ELR (cell line): Measurements from ENCODE around the gene GAS2.

Source experiments
- DNase-seq: peaks from one replicate; pipeline ENCODE4 v3.0.0-alpha.2; 2015; ENCODE audit warnings: low read depth

The GAS2 gene

GRCh38 chr11:22787551-22788162 lies 121.2 kb downstream of the GAS2 start:
- DNase-seq: peak; percentile 60

DNA sequence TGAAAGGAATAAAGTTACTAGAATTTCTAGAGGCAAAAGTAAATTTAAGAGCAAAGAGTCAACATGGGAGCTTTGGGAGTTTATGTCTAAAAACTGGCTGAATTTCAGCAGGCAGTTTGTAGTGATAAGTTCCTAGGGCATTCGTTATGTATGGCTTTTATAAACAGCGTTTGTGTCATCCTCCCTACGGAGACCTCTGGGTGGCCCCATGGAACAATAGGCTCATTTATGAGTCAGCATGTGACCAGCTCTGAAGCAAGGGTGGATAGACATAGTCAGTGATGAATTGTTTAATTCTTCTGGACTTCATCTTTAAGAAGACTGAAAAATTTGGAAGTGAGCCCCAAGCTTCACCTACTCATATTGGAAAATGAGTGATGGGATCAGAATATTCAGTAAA lies 126.1 kb downstream of the GAS2 start:
- peak; percentile 94 for DNase-seq

GRCh38 chr11:22795914-22796313 lies 129.5 kb downstream of the GAS2 start:
- peak; percentile 56 for DNase-seq

GRCh38 chr11:22797047-22797446 lies 130.6 kb downstream of the GAS2 start:
- DNase-seq: no peak

DNA sequence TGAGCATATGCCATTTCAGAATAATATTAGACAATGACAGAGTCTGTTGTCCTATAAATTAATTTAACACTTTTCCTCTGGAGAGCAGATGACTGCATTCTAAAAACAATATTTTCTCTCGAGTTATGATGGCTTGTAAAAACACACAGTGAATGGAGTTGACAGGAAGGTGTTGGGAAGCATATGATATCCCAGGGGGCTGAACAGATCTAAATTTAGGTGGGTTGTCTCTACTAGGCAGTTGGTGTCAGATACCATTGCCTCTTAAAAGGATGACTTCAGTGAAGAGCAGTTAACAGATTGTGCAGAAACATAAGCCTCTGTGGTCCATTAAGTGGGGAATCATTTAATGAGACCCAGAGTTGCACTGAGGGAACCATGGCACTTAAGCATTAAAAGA lies 132.5 kb downstream of the GAS2 start:
- DNase-seq: no peak

GRCh38 chr11:22800482-22800881 lies 134.1 kb downstream of the GAS2 start:
- no peak for DNase-seq

DNA sequence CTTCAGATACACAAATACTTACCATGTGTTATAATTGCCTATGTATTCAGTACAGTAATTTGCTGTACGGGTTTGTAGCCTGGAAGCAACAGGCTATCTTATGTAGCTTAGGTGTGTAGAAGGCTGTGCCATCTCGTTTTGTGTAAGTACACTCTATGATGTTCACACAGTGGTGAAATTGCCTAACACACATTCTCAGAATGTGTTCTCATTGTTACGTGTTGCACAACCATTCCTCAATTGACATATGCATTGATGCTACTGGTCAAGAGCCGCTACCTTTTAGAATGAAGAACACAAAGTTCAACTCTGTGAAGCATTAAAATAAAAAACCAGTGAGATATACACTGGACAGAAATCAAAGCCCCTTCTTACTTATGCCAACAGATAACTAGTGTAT lies 136.4 kb downstream of the GAS2 start:
- no peak for DNase-seq

GRCh38 chr11:22807391-22807790 lies 141.0 kb downstream of the GAS2 start:
- no peak for DNase-seq

DNA sequence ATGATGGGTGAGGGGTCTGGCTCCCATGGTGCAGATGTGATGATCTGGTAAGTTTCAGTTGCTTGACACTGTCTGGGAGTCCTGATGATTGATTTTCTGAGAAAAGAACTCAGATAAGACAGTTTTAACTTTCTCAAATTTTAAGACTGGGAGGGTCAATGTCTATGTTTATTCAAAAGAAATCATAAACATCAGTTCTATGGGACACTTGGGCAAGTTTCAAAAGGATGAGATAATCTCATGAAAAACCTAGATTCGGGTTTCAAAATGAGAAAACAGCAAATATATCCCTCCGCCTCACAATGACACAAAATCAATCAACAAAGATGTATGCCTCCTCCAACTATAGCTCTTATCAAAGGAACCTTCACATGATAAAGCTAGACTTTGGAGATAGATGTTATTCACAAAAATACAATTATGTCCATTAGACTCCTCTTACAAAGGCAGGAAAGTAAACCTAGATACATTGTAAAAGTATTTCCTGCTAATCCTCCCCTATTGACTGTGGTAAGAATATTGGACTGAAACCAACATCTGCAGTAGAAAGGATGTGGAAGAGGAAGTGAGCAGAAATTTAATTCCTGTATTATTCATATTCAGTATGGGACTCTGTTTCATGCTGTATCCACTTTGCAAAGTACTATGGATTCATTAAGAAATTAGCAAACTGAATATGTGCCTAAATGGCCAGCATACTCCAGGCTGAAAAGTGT lies 141.6 kb downstream of the GAS2 start:
- peak; percentile 33 for DNase-seq

DNA sequence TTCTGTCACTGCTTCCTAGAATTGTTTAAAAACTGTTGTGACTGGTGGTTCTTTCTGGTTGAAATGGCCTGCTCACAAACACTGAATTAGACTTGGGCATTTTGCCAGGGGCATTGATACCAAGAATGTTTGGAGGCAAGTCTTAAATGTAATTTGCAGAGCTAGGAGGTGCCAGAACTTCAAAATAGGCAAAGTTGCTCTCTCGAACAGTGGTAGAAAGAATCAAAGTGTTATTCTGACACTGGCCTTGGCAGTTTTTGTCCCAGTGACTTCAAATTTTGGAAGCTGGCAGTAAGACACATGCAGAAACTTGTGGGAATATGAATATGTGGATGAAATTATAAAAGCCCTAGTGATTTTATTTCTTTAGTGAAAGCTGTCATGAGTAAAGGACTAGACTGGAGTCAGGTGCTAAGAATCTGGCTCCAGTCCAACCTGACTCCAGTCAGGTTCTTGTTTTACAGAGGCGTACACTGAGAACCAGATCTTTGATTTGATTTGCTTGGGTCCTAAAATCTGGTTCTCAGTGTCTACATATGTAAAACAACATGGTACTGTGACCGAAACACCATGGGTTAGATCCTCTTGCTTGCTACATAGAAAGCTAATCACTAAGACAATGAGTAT lies 142.3 kb downstream of the GAS2 start:
- DNase-seq: no peak

DNA sequence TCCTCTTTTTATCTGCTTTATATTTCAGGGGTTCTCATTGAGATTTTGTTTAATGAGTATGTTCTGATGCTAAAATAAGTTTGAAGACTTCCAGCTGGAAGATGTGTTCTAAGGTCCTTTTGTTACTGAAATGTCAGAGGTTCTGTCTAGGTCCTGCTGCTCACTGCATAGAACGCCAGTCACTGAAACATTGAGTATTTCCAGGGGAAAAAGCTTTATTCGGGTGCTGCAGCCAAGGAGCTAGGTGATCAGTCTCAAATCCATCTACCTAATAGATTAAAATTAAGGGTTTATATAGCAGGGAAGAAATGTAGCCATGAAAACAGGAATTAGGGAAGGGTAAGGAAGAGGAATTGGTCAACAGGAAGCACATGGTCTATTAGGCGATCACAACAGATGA lies 143.5 kb downstream of the GAS2 start:
- DNase-seq: no peak

GRCh38 chr11:22822203-22822602 lies 155.8 kb downstream of the GAS2 start:
- no peak for DNase-seq

DNA sequence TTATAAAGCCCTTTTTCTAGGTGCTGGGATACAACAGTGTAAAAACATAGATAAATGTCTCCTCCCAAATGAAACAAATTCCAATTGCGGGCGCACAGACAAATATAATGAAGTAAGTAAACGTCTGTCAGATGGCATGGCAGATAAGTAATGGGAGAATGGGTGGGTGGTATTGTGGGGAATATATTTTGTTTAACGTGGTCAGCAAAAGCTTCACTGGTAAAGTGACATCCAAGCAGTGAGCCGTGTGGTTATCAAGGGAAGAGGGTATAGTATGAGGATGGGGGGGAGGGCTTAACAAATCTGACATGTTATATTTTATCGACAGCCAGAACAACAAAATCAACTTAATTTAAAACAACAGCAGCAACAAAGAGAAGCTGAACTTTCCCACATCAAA lies 162.0 kb downstream of the GAS2 start:
- peak; percentile 5 for DNase-seq

DNA sequence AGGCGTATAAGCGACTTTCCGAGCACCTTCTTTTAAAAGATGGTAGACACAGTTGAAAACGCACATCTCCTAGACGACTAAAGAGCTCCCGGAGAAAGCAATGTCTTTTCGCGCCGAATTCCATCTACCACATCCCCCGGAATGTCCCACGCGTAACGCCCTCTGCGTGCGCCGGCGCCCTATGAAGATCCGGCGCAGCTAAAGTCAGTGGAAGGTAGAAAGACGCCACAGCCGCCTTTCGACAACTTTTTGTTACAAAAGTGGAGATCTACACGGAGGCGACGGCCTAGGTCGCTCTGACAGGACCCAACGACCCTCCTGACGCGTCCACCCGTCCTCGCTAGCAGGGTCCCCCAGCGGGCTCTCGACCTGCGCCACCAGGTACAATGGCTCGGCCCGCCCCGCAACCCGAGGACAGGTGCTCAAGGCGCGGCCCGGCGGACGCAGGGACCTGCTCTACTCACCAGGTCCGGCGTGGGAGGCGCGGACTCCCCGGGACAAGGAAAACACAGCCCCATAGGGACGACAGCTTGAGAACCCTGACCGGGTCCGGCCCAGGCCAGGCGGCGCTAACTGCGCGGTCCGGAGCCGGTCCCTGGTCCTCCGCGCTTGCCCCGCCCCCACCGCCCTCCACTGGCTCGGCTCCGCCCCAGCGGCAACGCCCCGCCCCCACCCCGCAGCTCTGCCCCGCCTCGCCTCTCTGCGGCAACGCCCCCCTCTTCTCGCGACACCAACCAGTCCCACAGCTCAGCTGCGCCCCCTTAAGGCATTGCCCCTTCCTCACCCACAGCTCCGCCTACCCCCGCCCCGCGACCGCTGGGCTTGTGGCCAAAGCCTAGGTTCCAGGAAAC lies 163.0 kb downstream of the GAS2 start, which contains the start of gene SVIP:
TSS of gene SVIP (minus strand) at position 571 of the 851 bp plus-strand sequence. CDS start at position 518, 53 bp downstream.
- peak; percentile 90 for DNase-seq

- no peak for DNase-seq
Observed at GRCh38 chr11:22830082-22830414, 163.6 kb downstream of the GAS2 start.

DNA sequence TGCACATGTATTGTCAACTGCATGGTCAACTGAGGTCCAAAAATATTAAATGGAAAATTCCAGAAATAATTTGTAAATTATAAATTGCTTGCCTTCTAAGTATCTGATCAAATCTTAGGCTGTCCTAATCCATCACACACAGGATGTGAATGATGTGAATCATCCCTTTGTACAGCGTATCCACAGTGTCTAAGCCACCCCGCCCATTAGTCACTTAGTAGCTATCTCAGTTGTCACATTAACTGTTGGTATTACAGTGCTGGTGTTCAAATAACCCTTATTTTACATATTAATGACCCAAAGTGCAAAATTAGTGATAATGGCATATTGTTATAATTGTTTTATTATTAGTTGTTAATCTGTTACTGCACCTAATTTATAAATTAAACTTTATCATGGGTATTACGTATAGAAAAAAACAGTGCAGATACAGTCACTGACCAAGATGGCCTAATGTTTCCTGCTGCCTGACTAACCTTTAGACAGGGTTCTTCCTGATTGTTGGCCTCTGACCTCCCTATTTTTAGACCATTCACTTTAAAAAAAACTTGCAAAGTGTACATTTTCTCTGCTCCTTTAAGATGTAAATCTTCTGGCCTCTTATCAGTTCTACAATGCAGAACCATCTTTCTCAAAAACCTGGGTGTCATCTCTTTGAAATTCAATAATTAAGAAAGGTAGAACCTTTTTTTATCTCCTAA lies 166.1 kb downstream of the GAS2 start:
- peak; percentile 70 for DNase-seq

DNA sequence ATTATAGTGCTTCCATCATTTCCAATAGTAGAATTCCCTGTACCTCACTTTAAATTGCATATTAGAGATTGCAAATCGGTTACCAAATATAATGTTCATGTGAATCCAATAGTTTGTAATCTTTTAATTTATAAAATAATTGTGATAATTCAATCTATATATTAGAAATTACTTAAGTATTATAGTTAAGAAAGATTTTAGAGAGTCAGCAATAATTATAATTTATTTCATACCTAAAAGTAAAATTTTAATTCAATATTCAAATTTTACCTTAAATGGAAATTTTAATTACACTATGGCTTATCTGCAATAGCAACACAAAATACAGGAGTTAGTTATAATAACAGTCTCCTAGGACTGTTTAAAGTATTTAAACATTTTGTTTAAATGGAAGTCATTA lies 180.3 kb downstream of the GAS2 start:
- no peak for DNase-seq

DNA sequence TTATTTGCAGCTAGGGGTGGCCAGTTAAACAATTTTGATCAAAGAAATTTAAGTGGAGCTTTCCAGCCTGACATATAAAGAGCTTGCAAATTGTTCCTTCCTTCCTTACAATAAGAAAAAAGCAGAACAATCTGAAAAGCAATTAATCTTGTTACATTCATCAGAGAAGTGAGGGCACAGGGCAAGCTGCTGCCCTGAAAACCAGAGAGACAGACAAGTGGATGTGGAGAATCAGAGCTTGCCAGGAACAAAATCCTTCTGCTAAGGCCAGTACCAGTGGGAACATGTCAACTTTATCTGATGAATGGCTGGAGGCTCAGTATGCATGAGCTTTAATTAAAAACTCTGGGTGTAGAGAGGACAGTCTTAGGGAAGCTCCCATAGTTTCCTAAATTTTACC lies 185.1 kb downstream of the GAS2 start:
- DNase-seq: no peak

DNA sequence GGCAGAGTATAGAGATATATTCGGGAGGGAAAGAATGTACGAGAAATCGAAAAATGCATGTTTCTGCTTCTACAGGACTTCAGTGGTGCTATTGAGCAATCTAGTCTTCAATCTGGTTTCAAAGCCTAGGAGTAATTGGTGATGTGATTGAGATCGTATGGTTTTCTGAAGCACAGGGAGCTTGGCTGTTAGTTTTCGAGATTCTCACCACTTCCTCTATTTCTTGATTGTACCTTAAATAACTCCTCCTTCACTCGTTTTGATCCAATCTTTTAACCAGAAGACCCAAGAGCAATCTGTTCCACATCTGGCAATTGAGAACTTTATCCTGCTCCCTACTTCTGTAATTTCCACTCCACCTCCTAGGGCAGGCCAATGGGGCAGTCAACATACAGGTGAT lies 193.3 kb downstream of the GAS2 start:
- no peak for DNase-seq

- DNase-seq: no peak
Observed at GRCh38 chr11:22860241-22860640, 193.8 kb downstream of the GAS2 start, which contains the start of gene CCDC179. TSS of gene CCDC179 (minus strand) at chr11:22860474. CDS start at chr11:22860421, 53 bp downstream.
